OCI-LY3 (cell line): ENCODE measurements around the gene CHGA.

Source experiments
- H2AFZ ChIP-seq: fragments of 200-600, 300-600 bp; shearing (Covaris generic); 2 replicates; pipeline ENCODE4 v1.6.0; 2014; ENCODE audit warnings: antibody characterized with exemption, low read depth, low read length
- H3K27ac ChIP-seq: fragments of 200-600, 300-600 bp; sonication (generic); 2 replicates; pipeline ENCODE4 v1.5.1; 2014; ENCODE audit warnings: mild to moderate bottlenecking, low read length, moderate library complexity, mixed read lengths
- H3K27me3 ChIP-seq: fragments of 200-600, 300-600 bp; sonication (generic); 2 replicates; pipeline ENCODE4 v1.6.1; 2014; ENCODE audit warnings: low read depth, low read length, mixed read lengths
- H3K36me3 ChIP-seq: fragments of 200-600, 300-600 bp; sonication (generic); replicated peaks from 2 replicates; pipeline ENCODE3; 2014; ENCODE audit warnings: low read depth, low read length, mixed read lengths
- H3K4me1 ChIP-seq: fragments of 300-600, 200-600 bp; sonication (generic); 2 replicates; pipeline ENCODE4 v1.6.1; 2014; ENCODE audit warnings: low read length, mixed read lengths
- H3K4me2 ChIP-seq: fragments of 200-600, 300-600 bp; sonication (generic); 2 replicates; pipeline ENCODE4 v1.6.1; 2014; ENCODE audit warnings: low read length, mixed read lengths
- H3K4me3 ChIP-seq: fragments of 300-600, 200-600 bp; sonication (generic); 2 replicates; pipeline ENCODE4 v1.5.1; 2014; ENCODE audit warnings: antibody characterized with exemption, mild to moderate bottlenecking, low read length, moderate library complexity
- H3K79me2 ChIP-seq: fragments of 300-600, 200-600 bp; shearing (Covaris generic); 2 replicates; pipeline ENCODE4 v1.6.1; 2014; ENCODE audit warnings: mild to moderate bottlenecking, low read length, mixed read lengths
- H3K9ac ChIP-seq: fragments of 300-600, 200-600 bp; shearing (Covaris generic); 2 replicates; pipeline ENCODE4 v1.6.0; 2014; ENCODE audit warnings: mild to moderate bottlenecking, low read length, moderate library complexity
- H3K9me3 ChIP-seq: fragments of 200-600, 300-600 bp; shearing (Covaris generic); 2 replicates; pipeline ENCODE4 v1.6.1; 2014; ENCODE audit warnings: low read length, mixed read lengths; ENCODE audit not compliant: insufficient read depth
- H4K20me1 ChIP-seq: fragments of 200-600, 300-600 bp; sonication (generic); 2 replicates; pipeline ENCODE4 v1.6.1; 2016; ENCODE audit warnings: low read length, mixed read lengths; ENCODE audit not compliant: insufficient read depth
- EZH2phosphoT487 ChIP-seq: fragments of 200-600 bp; shearing (Covaris generic); IDR thresholded peaks from 2 replicates; pipeline ENCODE4 v1.6.1; 2018; ENCODE audit warnings: antibody characterized with exemption, mixed run types, low read depth
- TF ChIP-seq, protein P1 (sequence below): fragments of 200-600, 300-600 bp; sonication (generic); IDR thresholded peaks from 2 replicates; pipeline ENCODE4 v1.5.1; 2014; ENCODE audit warnings: antibody characterized with exemption, low read length, low read depth

CHGA gene

DNA sequence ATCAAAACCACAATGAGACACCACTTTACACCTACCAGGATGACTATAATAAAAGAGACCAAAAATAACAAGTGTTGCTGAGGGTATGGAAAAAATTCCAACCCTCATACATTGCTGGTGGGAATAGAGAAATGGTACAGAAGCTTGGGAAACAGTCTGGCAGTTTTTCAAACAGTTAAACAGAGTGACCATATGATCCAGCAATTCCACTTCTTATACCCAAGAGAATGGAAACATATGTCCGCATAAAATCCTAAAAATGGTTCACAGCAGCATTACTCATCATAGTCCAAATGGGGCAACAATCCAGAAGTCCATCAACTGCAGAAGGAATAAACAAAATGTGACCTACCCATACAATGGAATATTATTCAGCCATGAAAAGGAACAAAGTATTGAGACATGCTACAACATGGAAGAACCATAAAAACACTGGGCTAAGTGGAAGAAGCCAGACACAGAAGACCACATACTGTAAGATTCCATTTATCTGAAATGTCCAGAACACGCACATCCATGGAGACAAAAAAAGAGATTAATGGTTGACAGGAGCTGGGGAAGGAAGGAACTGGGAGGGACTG, 44.5 kb downstream of the CHGA start:
- Histone ChIP-seq H2AFZ (no peak overlapping the region), H3K4me1 (no peaks in the 10 kb centered on the region), H3K27me3 (no peaks in the 10 kb centered on the region), H3K9ac (no peak overlapping the region), H3K79me2 (no peaks in the 10 kb centered on the region), H3K36me3 (no peaks in the 10 kb centered on the region), H3K27ac (no peak overlapping the region), H4K20me1 (no peaks in the 10 kb centered on the region), H3K4me3 (no peak overlapping the region), H3K9me3 (no peaks in the 10 kb centered on the region), H3K4me2 (no peak overlapping the region)
- TF ChIP-seq, protein P1, sequence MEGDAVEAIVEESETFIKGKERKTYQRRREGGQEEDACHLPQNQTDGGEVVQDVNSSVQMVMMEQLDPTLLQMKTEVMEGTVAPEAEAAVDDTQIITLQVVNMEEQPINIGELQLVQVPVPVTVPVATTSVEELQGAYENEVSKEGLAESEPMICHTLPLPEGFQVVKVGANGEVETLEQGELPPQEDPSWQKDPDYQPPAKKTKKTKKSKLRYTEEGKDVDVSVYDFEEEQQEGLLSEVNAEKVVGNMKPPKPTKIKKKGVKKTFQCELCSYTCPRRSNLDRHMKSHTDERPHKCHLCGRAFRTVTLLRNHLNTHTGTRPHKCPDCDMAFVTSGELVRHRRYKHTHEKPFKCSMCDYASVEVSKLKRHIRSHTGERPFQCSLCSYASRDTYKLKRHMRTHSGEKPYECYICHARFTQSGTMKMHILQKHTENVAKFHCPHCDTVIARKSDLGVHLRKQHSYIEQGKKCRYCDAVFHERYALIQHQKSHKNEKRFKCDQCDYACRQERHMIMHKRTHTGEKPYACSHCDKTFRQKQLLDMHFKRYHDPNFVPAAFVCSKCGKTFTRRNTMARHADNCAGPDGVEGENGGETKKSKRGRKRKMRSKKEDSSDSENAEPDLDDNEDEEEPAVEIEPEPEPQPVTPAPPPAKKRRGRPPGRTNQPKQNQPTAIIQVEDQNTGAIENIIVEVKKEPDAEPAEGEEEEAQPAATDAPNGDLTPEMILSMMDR = no peak

DNA sequence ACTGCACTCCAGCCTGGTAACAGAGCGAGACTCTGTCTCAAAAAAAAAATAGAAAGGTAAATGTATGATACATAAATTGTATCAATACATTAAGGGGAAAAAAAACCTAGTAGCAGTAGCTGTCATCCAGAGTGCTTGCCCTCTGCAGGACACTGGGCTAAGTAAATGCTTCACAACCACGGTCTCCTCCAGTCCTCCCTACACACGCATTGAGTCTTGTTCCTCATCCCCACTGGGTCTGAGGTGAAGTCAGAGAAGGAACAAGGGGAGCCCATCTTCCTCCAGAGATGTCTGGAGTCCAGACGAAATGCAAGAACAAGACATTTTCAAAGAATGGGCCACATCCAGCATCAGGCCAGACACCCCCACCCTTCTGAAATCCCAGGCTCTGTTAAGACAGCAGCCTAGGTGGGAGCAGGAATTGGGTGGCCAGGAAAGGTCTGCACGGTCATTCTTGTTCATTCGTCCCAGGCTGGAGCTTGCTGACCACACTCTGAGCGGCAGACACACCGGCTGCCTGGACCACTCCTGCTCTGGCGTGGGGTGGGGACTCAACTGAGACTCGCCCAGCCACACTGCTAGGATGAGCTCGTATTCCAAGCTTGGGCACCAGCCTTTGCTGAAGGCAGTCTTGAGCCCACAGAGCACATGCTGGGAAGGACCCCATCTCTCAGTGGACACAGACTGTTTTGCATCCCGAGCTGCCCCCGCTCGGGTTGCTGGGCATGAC, 45.5 kb downstream of the CHGA start:
- Histone ChIP-seq H3K4me3 (no peak overlapping the region), H4K20me1 (no peaks in the 10 kb centered on the region), H3K9ac (no peak overlapping the region), H3K79me2 (no peaks in the 10 kb centered on the region), H3K4me2 (no peak overlapping the region), H3K27ac (no peak overlapping the region), H2AFZ (no peak overlapping the region), H3K36me3 (no peaks in the 10 kb centered on the region), H3K27me3 (no peaks in the 10 kb centered on the region), H3K4me1 (no peaks in the 10 kb centered on the region), H3K9me3 (no peaks in the 10 kb centered on the region)
- no peak for TF ChIP-seq EZH2phosphoT487
- TF ChIP-seq, protein P1 = no peak

- no peak overlapping the region for H3K27ac ChIP-seq
- H3K9me3 ChIP-seq = no peaks in the 10 kb centered on the region
- no peaks in the 10 kb centered on the region for H3K4me1 ChIP-seq
- H3K27me3 ChIP-seq = no peaks in the 10 kb centered on the region
- no peak overlapping the region for H3K4me2 ChIP-seq
- no peaks in the 10 kb centered on the region for H4K20me1 ChIP-seq
- no peaks in the 10 kb centered on the region for H3K36me3 ChIP-seq
- no peaks in the 10 kb centered on the region for H3K79me2 ChIP-seq
- H3K4me3 ChIP-seq = no peak overlapping the region
- H2AFZ ChIP-seq = no peak overlapping the region
- no peak overlapping the region for H3K9ac ChIP-seq
- no peak for TF ChIP-seq EZH2phosphoT487
- TF ChIP-seq, protein P1 = no peak
Observed at GRCh38 chr14:92969430-92969829, 46.5 kb downstream of the CHGA start.

GRCh38 chr14:92969871-92970270, 46.9 kb downstream of the CHGA start:
- no peak overlapping the region for H3K4me2 ChIP-seq

More at GRCh38 chr14:92969871-92970270, 46.9 kb downstream of the CHGA start:
- H3K27ac ChIP-seq = no peak overlapping the region
- no peaks in the 10 kb centered on the region for H3K4me1 ChIP-seq
- no peak overlapping the region for H2AFZ ChIP-seq
- no peaks in the 10 kb centered on the region for H3K27me3 ChIP-seq
- no peak overlapping the region for H3K4me3 ChIP-seq
- TF ChIP-seq EZH2phosphoT487 = no peak
- TF ChIP-seq, protein P1 = no peak
- H4K20me1 ChIP-seq = no peaks in the 10 kb centered on the region
- no peaks in the 10 kb centered on the region for H3K79me2 ChIP-seq
- H3K9ac ChIP-seq = no peak overlapping the region
- H3K36me3 ChIP-seq = no peaks in the 10 kb centered on the region
- H3K9me3 ChIP-seq = no peaks in the 10 kb centered on the region
